ENCODE results near the gene DEFB124.
"Not testable (repeated sequence)": the region's sequence is repeated elsewhere in the genome, so short reads cannot be mapped to it uniquely, and the experiment has no call there.

The DEFB124 gene

GRCh38 chr20:31485450-31486339 lies 10.8 kb upstream of the DEFB124 start:
- Histone ChIP-seq H3K36me3 (ENCODE audit: insufficient read depth, low read length) (no peaks in the 10 kb centered on the region), H3K4me3 (ENCODE audit: low read depth in 1 of 2, low read length in 2 of 2) (no peak overlapping the region), H3K9me3 (ENCODE audit: low read length) (no peaks in the 10 kb centered on the region), H3K27me3 (ENCODE audit: control insufficient read depth in 1 of 2, insufficient read depth in 2 of 2, low read length in 2 of 2) (no peaks in the 10 kb centered on the region), H3K27ac (ENCODE audit: low read depth, low read length) (peak overlapping the region; percentile 58), H3K4me1 (ENCODE audit: insufficient read depth, low read length) (no peaks in the 10 kb centered on the region), H3K9ac (ENCODE audit: low read length) (no peak overlapping the region)

GRCh38 chr20:31484001-31484400 lies 9.1 kb upstream of the DEFB124 start:
- Histone ChIP-seq H3K4me3 (ENCODE audit: low read depth in 1 of 2, low read length in 2 of 2) (no peak overlapping the region), H3K9ac (ENCODE audit: low read length) (no peak overlapping the region), H3K36me3 (ENCODE audit: insufficient read depth, low read length) (no peaks in the 10 kb centered on the region), H3K4me1 (ENCODE audit: insufficient read depth, low read length) (no peaks in the 10 kb centered on the region), H3K9me3 (ENCODE audit: low read length) (no peaks in the 10 kb centered on the region), H3K27me3 (ENCODE audit: control insufficient read depth in 1 of 2, insufficient read depth in 2 of 2, low read length in 2 of 2) (no peaks in the 10 kb centered on the region), H3K27ac (ENCODE audit: low read depth, low read length) (no peak overlapping the region)

- no peak overlapping the region for H3K27ac ChIP-seq (ENCODE audit: low read depth, low read length)
- H3K4me3 ChIP-seq (ENCODE audit: low read depth in 1 of 2, low read length in 2 of 2), result no peak overlapping the region
Observed at GRCh38 chr20:31476643-31477215, 1.8 kb upstream of the DEFB124 start.

GRCh38 chr20:31476294-31476585 lies 1.3 kb upstream of the DEFB124 start:
- no peak overlapping the region for H3K4me3 ChIP-seq (ENCODE audit: low read depth in 1 of 2, low read length in 2 of 2)
- H3K27ac ChIP-seq (ENCODE audit: low read depth, low read length), result no peak overlapping the region
- H3K4me1 ChIP-seq (ENCODE audit: insufficient read depth, low read length), result peaks cover 4% of the 10 kb centered on the region
- H3K36me3 ChIP-seq (ENCODE audit: insufficient read depth, low read length), result no peaks in the 10 kb centered on the region
- no peaks in the 10 kb centered on the region for H3K9me3 ChIP-seq (ENCODE audit: low read length)
- no peak overlapping the region for H3K9ac ChIP-seq (ENCODE audit: low read length)
- peaks cover 9 to 13% of the 10 kb centered on the region in 2 donors for H3K27me3 ChIP-seq (ENCODE audit: control insufficient read depth in 1 of 2, insufficient read depth in 2 of 2, low read length in 2 of 2)

More at GRCh38 chr20:31476643-31477215, 1.8 kb upstream of the DEFB124 start:
- no peak overlapping the region for H3K9ac ChIP-seq (ENCODE audit: low read length)
- no peaks in the 10 kb centered on the region for H3K9me3 ChIP-seq (ENCODE audit: low read length)
- H3K4me1 ChIP-seq (ENCODE audit: insufficient read depth, low read length), result peaks cover 4% of the 10 kb centered on the region
- H3K36me3 ChIP-seq (ENCODE audit: insufficient read depth, low read length), result no peaks in the 10 kb centered on the region
- peaks cover 9 to 13% of the 10 kb centered on the region in 2 donors for H3K27me3 ChIP-seq (ENCODE audit: control insufficient read depth in 1 of 2, insufficient read depth in 2 of 2, low read length in 2 of 2)

- Histone ChIP-seq H3K36me3 (ENCODE audit: insufficient read depth, low read length) (no peaks in the 10 kb centered on the region), H3K27ac (ENCODE audit: low read depth, low read length) (no peak overlapping the region), H3K9ac (ENCODE audit: low read length) (peak overlapping the region; percentile 71), H3K9me3 (ENCODE audit: low read length) (no peaks in the 10 kb centered on the region), H3K4me3 (ENCODE audit: low read depth in 1 of 2, low read length in 2 of 2) (peak overlapping the region; percentile 42 to 66), H3K4me1 (ENCODE audit: insufficient read depth, low read length) (peaks cover 4% of the 10 kb centered on the region), H3K27me3 (ENCODE audit: control insufficient read depth in 1 of 2, insufficient read depth in 2 of 2, low read length in 2 of 2) (peaks cover 9 to 13% of the 10 kb centered on the region in 2 donors)
Observed at GRCh38 chr20:31475472-31476293, 756 bp upstream of the DEFB124 start.

- no peak overlapping the region for H3K4me3 ChIP-seq (ENCODE audit: low read depth in 1 of 2, low read length in 2 of 2)
- peaks cover 4% of the 10 kb centered on the region for H3K4me1 ChIP-seq (ENCODE audit: insufficient read depth, low read length)
- H3K27ac ChIP-seq (ENCODE audit: low read depth, low read length), result no peak overlapping the region
- no peaks in the 10 kb centered on the region for H3K36me3 ChIP-seq (ENCODE audit: insufficient read depth, low read length)
- no peak overlapping the region for H3K9ac ChIP-seq (ENCODE audit: low read length)
- H3K9me3 ChIP-seq (ENCODE audit: low read length), result no peaks in the 10 kb centered on the region
- peaks cover 9 to 13% of the 10 kb centered on the region in 2 donors for H3K27me3 ChIP-seq (ENCODE audit: control insufficient read depth in 1 of 2, insufficient read depth in 2 of 2, low read length in 2 of 2)
Observed at GRCh38 chr20:31474097-31474436, 860 bp downstream of the DEFB124 start.

GRCh38 chr20:31473331-31474096 lies 1.4 kb downstream of the DEFB124 start:
- H3K4me1 ChIP-seq (ENCODE audit: insufficient read depth, low read length), result peaks cover 4% of the 10 kb centered on the region
- no peak overlapping the region for H3K9ac ChIP-seq (ENCODE audit: low read length)
- no peaks in the 10 kb centered on the region for H3K9me3 ChIP-seq (ENCODE audit: low read length)
- H3K27ac ChIP-seq (ENCODE audit: low read depth, low read length), result no peak overlapping the region
- H3K27me3 ChIP-seq (ENCODE audit: control insufficient read depth in 1 of 2, insufficient read depth in 2 of 2, low read length in 2 of 2), result peaks cover 9 to 13% of the 10 kb centered on the region in 2 donors
- H3K36me3 ChIP-seq (ENCODE audit: insufficient read depth, low read length), result no peaks in the 10 kb centered on the region
- no peak overlapping the region for H3K4me3 ChIP-seq (ENCODE audit: low read depth in 1 of 2, low read length in 2 of 2)

- H3K4me1 ChIP-seq (ENCODE audit: insufficient read depth, low read length), result peaks cover 4% of the 10 kb centered on the region
- no peak overlapping the region for H3K27ac ChIP-seq (ENCODE audit: low read depth, low read length)
Observed at GRCh38 chr20:31472395-31473330, 2.3 kb downstream of the DEFB124 start.

GRCh38 chr20:31470946-31471345 lies 4.0 kb downstream of the DEFB124 start:
- not testable (repeated sequence) for H3K4me1 ChIP-seq (ENCODE audit: insufficient read depth, low read length); H3K36me3 ChIP-seq (ENCODE audit: insufficient read depth, low read length); H3K4me3 ChIP-seq (ENCODE audit: low read depth in 1 of 2, low read length in 2 of 2); H3K27ac ChIP-seq (ENCODE audit: low read depth, low read length); H3K9ac ChIP-seq (ENCODE audit: low read length); H3K9me3 ChIP-seq (ENCODE audit: low read length)
- H3K27me3 ChIP-seq (ENCODE audit: control insufficient read depth in 1 of 2, insufficient read depth in 2 of 2, low read length in 2 of 2), result peaks cover 6 to 12% of the 10 kb centered on the region in 2 donors

More at GRCh38 chr20:31472395-31473330, 2.3 kb downstream of the DEFB124 start:
- no peaks in the 10 kb centered on the region for H3K36me3 ChIP-seq (ENCODE audit: insufficient read depth, low read length)
- H3K27me3 ChIP-seq (ENCODE audit: control insufficient read depth in 1 of 2, insufficient read depth in 2 of 2, low read length in 2 of 2), result peaks cover 9 to 13% of the 10 kb centered on the region in 2 donors
- H3K9ac ChIP-seq (ENCODE audit: low read length), result no peak overlapping the region
- no peaks in the 10 kb centered on the region for H3K9me3 ChIP-seq (ENCODE audit: low read length)
- H3K4me3 ChIP-seq (ENCODE audit: low read depth in 1 of 2, low read length in 2 of 2), result no peak overlapping the region

- no peak overlapping the region for H3K9ac ChIP-seq (ENCODE audit: low read length)
- no peaks in the 10 kb centered on the region for H3K36me3 ChIP-seq (ENCODE audit: insufficient read depth, low read length)
- H3K27me3 ChIP-seq (ENCODE audit: control insufficient read depth in 1 of 2, insufficient read depth in 2 of 2, low read length in 2 of 2), result no peaks in the 10 kb centered on the region
- H3K9me3 ChIP-seq (ENCODE audit: low read length), result no peaks in the 10 kb centered on the region
- no peak overlapping the region for H3K4me3 ChIP-seq (ENCODE audit: low read depth in 1 of 2, low read length in 2 of 2)
- no peaks in the 10 kb centered on the region for H3K4me1 ChIP-seq (ENCODE audit: insufficient read depth, low read length)
- H3K27ac ChIP-seq (ENCODE audit: low read depth, low read length), result no peak overlapping the region
Observed at GRCh38 chr20:31454361-31454760, 20.6 kb downstream of the DEFB124 start.

All from muscle layer of colon (tissue), 2 donors.